Measurements from ENCODE around the gene ABHD10. TPM values are rescaled to one million over a fixed set of nuclear protein-coding genes. Genes with fewer than 3 reads are reported as not detected.

Gene ABHD10
- polyA plus RNA-seq, 4 donors: 10.0 to 32.9 (median 15.3) TPM

DNA sequence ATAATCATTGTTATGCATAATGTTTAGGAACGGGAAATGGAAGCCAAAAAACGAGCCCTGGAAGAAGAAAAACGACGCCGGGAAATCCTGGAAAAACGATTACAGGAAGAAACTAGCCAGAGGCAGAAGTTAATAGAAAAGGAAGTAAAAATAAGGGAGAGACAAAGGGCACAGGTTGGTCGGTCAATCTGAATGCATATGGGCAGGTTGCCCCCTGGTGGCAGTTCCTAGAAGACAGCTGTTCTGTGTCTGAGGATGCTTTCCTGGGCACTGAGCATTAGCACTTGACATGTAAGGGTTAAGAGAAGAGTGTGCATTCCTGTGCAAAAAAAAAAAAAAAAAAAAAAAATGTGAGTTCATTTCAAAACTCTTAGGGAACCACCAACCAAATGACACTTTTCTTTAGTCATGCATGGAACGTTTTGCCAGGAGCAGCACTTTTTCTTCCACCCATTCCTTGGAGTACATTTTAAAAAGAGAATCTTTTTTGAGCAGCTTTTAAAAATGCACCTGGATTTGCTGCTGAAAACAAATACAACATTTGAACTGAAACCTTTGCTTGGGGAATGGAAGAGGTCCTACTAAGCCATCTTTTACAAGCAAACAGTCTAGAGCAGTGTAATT is 11.1 kb upstream of the ABHD10 start:
- H3K27me3 ChIP-seq (ENCODE audit: control insufficient read depth in 3 of 3, insufficient read depth in 3 of 3, low read length in 3 of 3): no peaks in the 10 kb centered on the region
- H3K4me1 ChIP-seq (ENCODE audit: control insufficient read depth in 3 of 3, insufficient read depth in 2 of 3, low read depth in 1 of 3, low read length in 2 of 3): peaks cover 0 to 6% (median 0%) of the 10 kb centered on the region in 3 donors
- WGBS, 3 donors: 10 to 11% (median 10%) methylated on average over 8 of the region's 8 CpGs
- no peak overlapping the region for H3K4me3 ChIP-seq (ENCODE audit: low read depth in 1 of 3, low read length in 3 of 3)
- peak; percentile 85 to 86 for DNase-seq
- peak overlapping the region in 1 of 3 donors; percentile 53 for H3K27ac ChIP-seq (ENCODE audit: low read depth in 1 of 3, low read length in 2 of 3)
- no peaks in the 10 kb centered on the region for H3K9me3 ChIP-seq (ENCODE audit: control insufficient read depth in 2 of 2, insufficient read depth in 1 of 2, low read depth in 1 of 2, low read length in 1 of 2)
- peak; percentile 10 for FAIRE-seq
- H3K36me3 ChIP-seq (ENCODE audit: control insufficient read depth in 3 of 3, insufficient read depth in 2 of 3, low read depth in 1 of 3, low read length in 3 of 3): peaks cover 0 to 2% (median 2%) of the 10 kb centered on the region in 3 donors

DNA sequence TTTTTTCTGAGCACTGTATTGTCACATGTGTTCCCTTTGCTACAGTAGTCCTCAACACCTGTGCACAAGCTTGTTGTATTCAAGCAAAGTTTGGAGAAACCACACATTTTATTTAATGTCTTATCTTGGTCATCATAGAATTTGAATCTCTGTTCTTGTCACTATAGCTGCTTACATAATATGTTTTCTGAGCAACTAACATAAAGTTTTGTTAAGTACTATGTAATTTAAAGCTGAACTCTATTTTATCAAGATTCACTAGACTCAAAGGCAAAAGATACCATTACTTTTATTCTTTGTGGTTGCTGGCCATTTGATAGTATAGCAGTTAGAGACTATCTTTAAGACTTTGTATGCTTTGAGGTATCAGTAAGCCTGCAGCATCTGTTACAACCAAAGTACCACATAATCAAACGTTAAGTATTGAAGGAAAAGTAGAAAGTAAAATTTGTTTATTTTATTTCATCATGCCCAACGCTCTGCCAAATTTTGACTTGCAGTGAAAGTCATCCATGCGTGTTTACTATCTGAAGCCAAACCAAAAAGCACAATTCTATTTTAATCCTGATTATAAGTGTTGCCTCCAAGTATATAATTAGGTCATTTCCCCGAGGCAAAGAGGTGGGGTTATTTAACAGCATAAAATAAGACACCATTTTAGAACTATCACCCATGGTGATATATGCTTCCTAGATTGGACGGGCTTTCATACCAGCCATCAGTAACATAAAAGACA is 10.3 kb upstream of the ABHD10 start:
- H3K4me3 ChIP-seq (ENCODE audit: low read depth in 1 of 3, low read length in 3 of 3): no peak overlapping the region
- 45 to 63% (median 61%) methylated on average over 5 of the region's 5 CpGs for WGBS, 3 donors
- no peaks in the 10 kb centered on the region for H3K27me3 ChIP-seq (ENCODE audit: control insufficient read depth in 3 of 3, insufficient read depth in 3 of 3, low read length in 3 of 3)
- H3K9me3 ChIP-seq (ENCODE audit: control insufficient read depth in 2 of 2, insufficient read depth in 1 of 2, low read depth in 1 of 2, low read length in 1 of 2): no peaks in the 10 kb centered on the region
- peaks cover 0 to 6% (median 0%) of the 10 kb centered on the region in 3 donors for H3K4me1 ChIP-seq (ENCODE audit: control insufficient read depth in 3 of 3, insufficient read depth in 2 of 3, low read depth in 1 of 3, low read length in 2 of 3)
- H3K36me3 ChIP-seq (ENCODE audit: control insufficient read depth in 3 of 3, insufficient read depth in 2 of 3, low read depth in 1 of 3, low read length in 3 of 3): peaks cover 0 to 2% (median 0%) of the 10 kb centered on the region in 3 donors
- no peak for DNase-seq
- H3K27ac ChIP-seq (ENCODE audit: low read depth in 1 of 3, low read length in 2 of 3): no peak overlapping the region
- FAIRE-seq: peak; percentile 19

DNA sequence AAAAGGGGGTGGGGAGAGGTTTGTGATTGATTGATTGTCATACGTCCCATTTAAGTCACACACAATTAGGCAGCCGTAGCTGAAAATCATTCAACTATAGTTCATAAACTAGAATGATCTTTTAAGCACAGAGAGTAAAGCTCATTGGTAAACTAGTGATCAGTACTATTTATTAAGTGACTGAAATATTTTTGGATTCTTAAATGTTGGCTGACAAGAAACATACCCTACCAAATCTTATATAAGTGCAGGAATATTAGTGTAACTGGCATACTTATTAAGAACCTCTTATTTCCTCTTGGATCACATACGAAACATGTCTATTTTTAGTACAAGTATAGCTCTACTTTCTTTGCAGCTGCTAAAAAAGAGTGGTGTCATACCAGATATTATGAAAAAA is 8.4 kb upstream of the ABHD10 start:
- whole genome bisulfite sequencing, 3 donors: 84 to 95% (median 91%) methylated on average over 3 of the region's 3 CpGs
- Histone ChIP-seq H3K27me3 (ENCODE audit: control insufficient read depth in 3 of 3, insufficient read depth in 3 of 3, low read length in 3 of 3) (no peaks in the 10 kb centered on the region), H3K9me3 (ENCODE audit: control insufficient read depth in 2 of 2, insufficient read depth in 1 of 2, low read depth in 1 of 2, low read length in 1 of 2) (no peaks in the 10 kb centered on the region), H3K4me1 (ENCODE audit: control insufficient read depth in 3 of 3, insufficient read depth in 2 of 3, low read depth in 1 of 3, low read length in 2 of 3) (peaks cover 0 to 6% (median 0%) of the 10 kb centered on the region in 3 donors), H3K27ac (ENCODE audit: low read depth in 1 of 3, low read length in 2 of 3) (no peak overlapping the region), H3K4me3 (ENCODE audit: low read depth in 1 of 3, low read length in 3 of 3) (no peak overlapping the region), H3K36me3 (ENCODE audit: control insufficient read depth in 3 of 3, insufficient read depth in 2 of 3, low read depth in 1 of 3, low read length in 3 of 3) (peaks cover 0 to 2% (median 0%) of the 10 kb centered on the region in 3 donors)
- FAIRE-seq (no peak), DNase-seq (no peak)

DNA sequence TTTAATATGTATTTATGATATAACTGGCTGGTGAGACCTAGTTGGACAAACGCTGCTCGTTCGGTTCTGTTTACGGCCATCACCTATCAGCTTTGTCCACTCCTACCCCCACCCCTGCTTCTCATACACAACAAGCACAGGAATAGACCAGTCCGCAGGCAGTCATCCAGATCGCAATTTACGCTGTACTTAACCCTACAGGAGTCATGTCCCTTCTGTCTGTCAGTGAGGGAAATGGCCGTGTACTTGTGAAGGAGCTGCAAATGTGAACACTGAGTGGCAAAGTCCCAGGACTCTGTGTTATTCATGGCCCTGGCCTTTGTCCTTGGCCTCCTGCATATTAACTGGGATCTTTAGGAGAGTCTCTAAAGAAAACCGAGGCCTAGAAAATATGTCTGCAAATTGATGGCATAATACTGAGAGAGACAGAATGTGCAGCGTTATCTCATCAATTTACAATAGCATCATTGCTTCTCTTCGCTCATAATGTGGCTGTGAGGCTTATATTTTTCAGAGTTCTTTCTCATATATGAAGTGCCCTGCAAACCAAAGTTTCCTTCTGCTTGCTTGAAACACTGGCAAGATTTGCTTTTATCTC is 7.2 kb upstream of the ABHD10 start:
- WGBS, 3 donors: 84 to 87% (median 85%) methylated on average over 11 of the region's 11 CpGs
- no peak for DNase-seq

DNA sequence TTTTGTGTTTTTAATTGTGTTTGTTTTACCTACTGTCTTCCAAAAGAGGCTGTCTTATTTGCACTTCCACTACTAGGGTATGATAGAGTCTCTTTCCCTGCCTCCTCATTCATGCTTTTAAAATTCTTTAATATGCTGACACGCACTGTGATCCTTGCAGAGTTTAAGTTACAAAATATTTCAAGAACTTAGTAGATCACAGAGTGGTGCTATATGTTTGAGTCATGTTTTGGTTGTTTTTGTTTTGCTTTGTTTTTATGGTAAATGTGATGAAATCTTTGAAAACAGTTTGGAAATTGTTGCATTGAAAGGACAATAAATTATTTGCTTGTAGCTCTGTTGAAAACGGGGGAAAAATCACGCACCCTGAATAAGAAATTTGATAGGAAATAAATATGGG is 5.9 kb upstream of the ABHD10 start:
- H3K9me3 ChIP-seq (ENCODE audit: control insufficient read depth in 2 of 2, insufficient read depth in 1 of 2, low read depth in 1 of 2, low read length in 1 of 2): no peaks in the 10 kb centered on the region
- H3K27ac ChIP-seq (ENCODE audit: low read depth in 1 of 3, low read length in 2 of 3): no peak overlapping the region
- no peak for DNase-seq
- H3K4me1 ChIP-seq (ENCODE audit: control insufficient read depth in 3 of 3, insufficient read depth in 2 of 3, low read depth in 1 of 3, low read length in 2 of 3): no peaks in the 10 kb centered on the region
- FAIRE-seq: no peak
- no peak overlapping the region for H3K4me3 ChIP-seq (ENCODE audit: low read depth in 1 of 3, low read length in 3 of 3)
- H3K27me3 ChIP-seq (ENCODE audit: control insufficient read depth in 3 of 3, insufficient read depth in 3 of 3, low read length in 3 of 3): no peaks in the 10 kb centered on the region
- 68 to 95% (median 80%) methylated on average over 3 of the region's 3 CpGs for WGBS, 3 donors
- peaks cover 0 to 2% (median 0%) of the 10 kb centered on the region in 3 donors for H3K36me3 ChIP-seq (ENCODE audit: control insufficient read depth in 3 of 3, insufficient read depth in 2 of 3, low read depth in 1 of 3, low read length in 3 of 3)

More for the DNA sequence above, 7.2 kb upstream of the ABHD10 start:
- Histone ChIP-seq H3K4me1 (ENCODE audit: control insufficient read depth in 3 of 3, insufficient read depth in 2 of 3, low read depth in 1 of 3, low read length in 2 of 3) (peaks cover 0 to 6% (median 0%) of the 10 kb centered on the region in 3 donors), H3K9me3 (ENCODE audit: control insufficient read depth in 2 of 2, insufficient read depth in 1 of 2, low read depth in 1 of 2, low read length in 1 of 2) (no peaks in the 10 kb centered on the region), H3K4me3 (ENCODE audit: low read depth in 1 of 3, low read length in 3 of 3) (no peak overlapping the region), H3K27ac (ENCODE audit: low read depth in 1 of 3, low read length in 2 of 3) (no peak overlapping the region), H3K27me3 (ENCODE audit: control insufficient read depth in 3 of 3, insufficient read depth in 3 of 3, low read length in 3 of 3) (no peaks in the 10 kb centered on the region), H3K36me3 (ENCODE audit: control insufficient read depth in 3 of 3, insufficient read depth in 2 of 3, low read depth in 1 of 3, low read length in 3 of 3) (peaks cover 0 to 2% (median 0%) of the 10 kb centered on the region in 3 donors)
- FAIRE-seq: no peak

DNA sequence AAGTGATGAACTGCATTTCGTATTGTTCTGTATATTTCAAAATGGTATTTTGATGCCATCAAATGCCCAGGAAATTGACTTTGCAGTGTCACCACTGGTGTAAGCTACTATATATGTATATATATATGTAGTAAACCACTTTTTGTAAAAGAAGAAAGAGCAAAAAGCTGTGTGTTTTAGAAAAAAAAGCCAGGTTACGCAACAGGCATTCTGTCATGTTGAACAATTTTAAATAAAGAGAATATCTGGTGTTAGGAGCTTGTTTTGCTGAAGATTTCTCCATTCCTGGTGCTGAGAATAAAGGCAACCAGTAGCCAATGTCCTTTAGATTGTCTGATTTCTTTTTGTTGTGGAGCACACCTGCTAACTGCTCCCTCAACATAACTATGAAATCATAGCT is 3.7 kb upstream of the ABHD10 start:
- peaks cover 0 to 2% (median 0%) of the 10 kb centered on the region in 3 donors for H3K36me3 ChIP-seq (ENCODE audit: control insufficient read depth in 3 of 3, insufficient read depth in 2 of 3, low read depth in 1 of 3, low read length in 3 of 3)
- 75 to 93% (median 88%) methylated on average over 2 of the region's 2 CpGs for WGBS, 3 donors
- no peaks in the 10 kb centered on the region for H3K9me3 ChIP-seq (ENCODE audit: control insufficient read depth in 2 of 2, insufficient read depth in 1 of 2, low read depth in 1 of 2, low read length in 1 of 2)
- FAIRE-seq: no peak
- no peak for DNase-seq
- no peak overlapping the region for H3K4me3 ChIP-seq (ENCODE audit: low read depth in 1 of 3, low read length in 3 of 3)
- H3K27me3 ChIP-seq (ENCODE audit: control insufficient read depth in 3 of 3, insufficient read depth in 3 of 3, low read length in 3 of 3): no peaks in the 10 kb centered on the region
- no peak overlapping the region for H3K27ac ChIP-seq (ENCODE audit: low read depth in 1 of 3, low read length in 2 of 3)
- no peaks in the 10 kb centered on the region for H3K4me1 ChIP-seq (ENCODE audit: control insufficient read depth in 3 of 3, insufficient read depth in 2 of 3, low read depth in 1 of 3, low read length in 2 of 3)

DNA sequence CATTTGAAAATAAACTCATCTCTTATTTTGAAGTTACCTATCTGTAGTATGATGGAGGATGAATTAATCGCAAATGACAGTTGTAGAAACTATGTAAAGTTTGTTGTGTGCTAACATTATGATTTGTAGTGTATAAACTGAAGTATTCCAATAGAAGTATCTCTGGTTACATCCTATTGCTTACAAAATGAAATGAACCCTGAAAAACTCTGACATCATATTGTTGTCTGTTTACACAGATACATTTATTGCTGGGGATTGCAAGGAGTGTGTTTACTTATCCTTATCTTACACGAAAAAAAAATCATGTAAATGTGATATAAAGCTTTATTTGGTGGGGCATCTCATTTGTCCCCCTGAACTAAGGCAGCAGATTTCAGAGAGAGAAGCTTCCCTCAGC is 2.6 kb upstream of the ABHD10 start:
- H3K4me1 ChIP-seq (ENCODE audit: control insufficient read depth in 3 of 3, insufficient read depth in 2 of 3, low read depth in 1 of 3, low read length in 2 of 3): peaks cover 0 to 6% (median 4%) of the 10 kb centered on the region in 3 donors
- H3K9me3 ChIP-seq (ENCODE audit: control insufficient read depth in 2 of 2, insufficient read depth in 1 of 2, low read depth in 1 of 2, low read length in 1 of 2): no peaks in the 10 kb centered on the region
- H3K27ac ChIP-seq (ENCODE audit: low read depth in 1 of 3, low read length in 2 of 3): no peak overlapping the region
- H3K27me3 ChIP-seq (ENCODE audit: control insufficient read depth in 3 of 3, insufficient read depth in 3 of 3, low read length in 3 of 3): no peaks in the 10 kb centered on the region
- no peak overlapping the region for H3K4me3 ChIP-seq (ENCODE audit: low read depth in 1 of 3, low read length in 3 of 3)
- 51 to 73% (median 64%) methylated on average over 2 of the region's 2 CpGs for WGBS, 3 donors
- H3K36me3 ChIP-seq (ENCODE audit: control insufficient read depth in 3 of 3, insufficient read depth in 2 of 3, low read depth in 1 of 3, low read length in 3 of 3): peaks cover 0 to 3% (median 0%) of the 10 kb centered on the region in 3 donors
- DNase-seq: no peak
- no peak for FAIRE-seq

DNA sequence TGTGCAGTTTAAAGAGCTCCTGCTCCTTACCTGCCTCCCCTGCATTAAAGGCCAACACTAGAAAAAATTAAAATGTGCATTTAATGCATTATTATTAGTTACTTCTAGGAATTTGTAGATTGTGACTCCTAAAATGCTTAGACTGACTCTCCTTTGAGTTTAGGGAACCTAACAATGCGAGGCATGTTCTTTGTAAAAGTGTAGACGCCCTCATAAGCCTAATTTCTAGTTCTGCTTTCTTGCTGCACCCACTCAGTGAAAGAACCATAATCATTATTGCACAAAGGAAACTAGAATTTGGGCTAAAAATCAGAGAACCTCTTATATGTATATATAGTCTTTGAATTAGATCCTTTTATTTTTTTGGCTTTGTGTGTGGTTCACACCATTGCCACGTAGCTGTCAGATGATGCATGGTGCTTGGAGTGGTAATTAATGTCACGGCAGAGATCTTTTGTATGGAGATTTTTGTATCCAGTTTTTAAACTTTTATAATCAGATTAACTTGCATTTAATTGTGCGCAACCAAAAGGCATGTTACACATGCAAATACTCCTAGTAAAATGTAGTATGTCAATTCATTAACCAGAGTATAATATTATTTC is 710 bp downstream of the ABHD10 start:
- Histone ChIP-seq H3K27ac (ENCODE audit: low read depth in 1 of 3, low read length in 2 of 3) (peak overlapping the region; percentile 56 to 98 (median 70)), H3K4me3 (ENCODE audit: low read depth in 1 of 3, low read length in 3 of 3) (peak overlapping the region; percentile 69 to 93 (median 81)), H3K4me1 (ENCODE audit: control insufficient read depth in 3 of 3, insufficient read depth in 2 of 3, low read depth in 1 of 3, low read length in 2 of 3) (peaks cover 0 to 8% (median 6%) of the 10 kb centered on the region in 3 donors), H3K36me3 (ENCODE audit: control insufficient read depth in 3 of 3, insufficient read depth in 2 of 3, low read depth in 1 of 3, low read length in 3 of 3) (peaks cover 0 to 3% (median 0%) of the 10 kb centered on the region in 3 donors), H3K27me3 (ENCODE audit: control insufficient read depth in 3 of 3, insufficient read depth in 3 of 3, low read length in 3 of 3) (no peaks in the 10 kb centered on the region), H3K9me3 (ENCODE audit: control insufficient read depth in 2 of 2, insufficient read depth in 1 of 2, low read depth in 1 of 2, low read length in 1 of 2) (no peaks in the 10 kb centered on the region)
- no peak for FAIRE-seq
- DNase-seq: peak in 1 of 2 donors; percentile 31
- 16 to 20% (median 16%) methylated on average over 5 of the region's 5 CpGs for WGBS, 3 donors
